Fibroblast of upper back skin (primary cell): ENCODE results near the gene PRUNE2.
"Not testable (repeated sequence)": the region's sequence is repeated elsewhere in the genome, so short reads cannot be mapped to it uniquely, and the experiment has no call there.

Experiments used
- DNase-seq: peaks from one replicate; pipeline ENCODE4 v3.0.0-alpha.2; 2013

PRUNE2 gene

GRCh38 chr9:76691517-76692313 is 214.2 kb downstream of the PRUNE2 start:
- no peak for DNase-seq

DNA sequence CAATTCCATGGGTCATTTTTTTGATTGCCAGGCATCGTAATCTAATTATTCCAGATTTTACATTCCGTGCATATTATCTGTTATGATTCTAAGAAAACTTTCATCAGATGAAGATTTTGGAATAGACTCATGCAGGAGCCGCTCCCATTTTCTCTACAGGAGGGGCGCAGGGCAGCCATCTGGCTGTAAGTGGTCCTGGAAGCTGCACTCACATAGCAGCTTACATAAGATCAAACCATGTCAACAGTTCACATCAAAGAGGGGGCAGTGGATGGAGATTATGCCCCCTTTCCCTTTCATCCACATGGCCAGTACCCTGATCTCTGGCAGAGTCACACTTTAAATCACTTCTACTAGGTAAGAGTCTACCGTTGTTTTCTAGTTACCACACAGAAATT is 214.9 kb downstream of the PRUNE2 start:
- no peak for DNase-seq

GRCh38 chr9:76690246-76690972 is 215.5 kb downstream of the PRUNE2 start:
- no peak for DNase-seq

DNA sequence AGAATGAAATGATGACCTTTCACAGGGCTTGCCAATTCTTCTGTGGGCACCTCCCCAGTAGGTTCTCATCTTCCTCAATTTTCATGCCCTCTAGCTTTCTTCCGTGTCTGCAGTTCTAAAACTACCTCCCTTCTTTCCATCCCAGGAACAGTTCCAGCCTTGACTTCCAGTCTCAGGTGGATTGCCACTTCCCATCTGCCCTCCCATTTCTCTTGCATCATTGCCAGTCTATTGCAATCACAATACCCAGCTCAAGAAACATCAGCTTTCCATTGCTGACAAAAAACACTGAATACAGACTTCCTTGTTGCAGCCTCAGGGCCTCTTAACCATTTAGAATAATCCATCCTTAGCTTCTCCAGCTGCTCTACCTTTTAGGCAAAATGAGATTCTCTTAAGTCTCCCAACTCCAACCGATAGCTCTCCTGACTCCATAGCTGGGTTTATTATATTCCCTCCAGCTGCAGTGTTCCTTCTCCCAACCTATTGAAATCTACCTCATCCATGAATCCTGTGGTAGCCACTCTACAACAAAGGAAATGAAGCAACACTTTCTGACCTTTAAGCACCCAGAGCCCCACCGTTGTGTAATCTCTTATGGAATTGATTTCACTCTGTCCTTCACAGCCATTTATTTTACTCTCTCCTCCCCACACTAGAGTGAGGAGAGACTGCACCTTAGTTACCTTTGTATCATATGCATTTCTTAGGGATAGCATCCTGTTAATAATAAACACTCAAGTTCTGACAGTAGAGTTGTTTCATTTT is 217.3 kb downstream of the PRUNE2 start:
- no peak for DNase-seq

GRCh38 chr9:76687861-76688391 is 218.0 kb downstream of the PRUNE2 start:
- DNase-seq = peak; percentile 50

GRCh38 chr9:76686756-76687155 is 219.2 kb downstream of the PRUNE2 start:
- DNase-seq = no peak

GRCh38 chr9:76684213-76684612 is 221.7 kb downstream of the PRUNE2 start:
- DNase-seq = no peak

GRCh38 chr9:76681556-76681955 is 224.4 kb downstream of the PRUNE2 start:
- no peak for DNase-seq

DNA sequence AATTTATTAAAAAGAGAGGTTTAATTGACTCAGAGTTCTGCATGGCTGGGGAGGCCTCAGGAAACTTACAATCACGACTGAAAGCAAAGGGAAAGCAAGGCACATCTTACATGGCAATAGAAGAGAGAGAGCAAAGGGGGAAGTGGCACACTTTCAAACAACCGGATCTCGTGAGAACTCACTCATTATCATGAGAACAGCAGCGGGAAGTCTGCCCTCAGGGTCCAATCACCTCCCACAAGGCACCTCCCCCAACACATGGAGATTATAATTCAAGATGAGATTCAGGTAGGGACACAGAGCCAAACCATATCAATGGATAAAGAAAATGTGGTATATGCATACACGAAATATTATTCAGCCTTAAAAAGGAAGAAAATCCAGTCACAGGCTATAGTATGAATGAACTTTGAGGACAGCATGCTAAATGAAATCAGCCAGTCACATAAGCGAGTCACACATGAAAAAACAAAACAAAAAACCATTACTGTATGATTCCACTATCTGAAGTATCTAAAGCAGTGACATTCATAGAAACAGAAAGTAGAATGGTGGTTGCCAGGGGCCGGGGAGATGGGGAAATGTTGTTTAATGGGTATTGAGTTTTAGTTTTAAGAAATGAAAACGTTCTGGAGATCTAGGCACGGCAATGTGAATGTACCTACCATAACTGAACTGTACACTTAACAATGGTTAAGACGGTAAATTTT is 225.0 kb downstream of the PRUNE2 start:
- no peak for DNase-seq

- DNase-seq = peak; percentile 60
These were observed 228.3 kb downstream of the PRUNE2 start for GRCh38 chr9:76677481-76678055.

DNA sequence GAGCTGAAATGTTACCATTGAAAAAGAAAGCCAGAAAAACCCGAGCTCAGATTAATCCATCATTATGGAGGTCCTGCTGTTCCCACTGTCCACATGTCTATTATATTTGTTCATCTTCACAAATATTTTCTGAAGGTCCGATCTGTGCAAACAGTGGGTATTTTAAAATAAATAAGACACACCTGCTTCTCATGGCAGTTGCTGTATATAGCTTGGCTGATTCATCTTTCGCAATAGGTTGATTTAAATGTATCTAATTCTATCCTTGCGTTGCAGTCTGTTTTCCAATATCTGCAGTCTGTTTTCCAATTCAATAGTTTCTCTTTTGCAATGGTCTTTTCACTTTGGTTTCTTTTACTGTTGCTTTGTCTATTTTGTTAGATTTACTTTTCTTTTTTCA is 229.1 kb downstream of the PRUNE2 start:
- DNase-seq = no peak

DNA sequence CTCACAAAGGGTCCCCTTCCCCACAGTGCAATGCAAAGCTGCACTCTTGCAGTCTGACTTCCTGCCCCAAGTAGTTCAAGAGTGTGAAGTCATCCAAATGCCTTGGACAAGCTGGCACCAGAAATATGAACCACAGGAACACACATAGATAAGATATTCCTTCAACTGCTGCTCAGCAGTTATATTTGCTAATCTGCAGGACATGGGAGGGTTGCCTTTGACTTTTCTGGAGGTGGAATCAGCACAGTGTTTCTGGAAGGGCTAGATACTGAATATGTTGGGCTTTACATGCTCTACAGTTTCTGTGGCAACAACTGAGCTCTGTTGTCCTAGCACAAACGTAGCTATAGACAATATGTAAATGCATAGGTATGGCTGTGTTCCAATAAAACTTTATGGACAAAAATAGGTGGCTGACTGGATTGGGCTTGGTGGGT is 238.4 kb downstream of the PRUNE2 start:
- no peak for DNase-seq

DNA sequence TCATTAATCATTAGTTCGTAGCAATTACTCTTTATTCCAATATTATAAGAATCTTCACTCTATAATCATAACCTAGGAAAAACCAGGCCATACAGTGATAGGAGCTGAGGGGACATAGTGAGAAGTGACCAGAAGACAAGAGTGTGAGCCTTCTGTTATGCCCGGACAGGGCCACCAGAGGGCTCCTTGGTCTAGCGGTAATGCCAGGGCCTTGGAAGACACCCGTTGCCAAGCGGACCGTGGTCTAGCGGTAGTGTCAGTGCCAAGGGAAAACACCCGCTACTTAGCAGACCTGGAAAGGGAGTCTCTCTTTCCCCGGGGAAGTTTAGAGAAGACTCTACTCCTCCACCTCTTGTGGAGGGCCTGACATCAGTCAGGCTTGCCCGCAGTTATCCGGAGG is 239.9 kb downstream of the PRUNE2 start:
- DNase-seq = not testable (repeated sequence)

- no peak for DNase-seq
These were observed 240.5 kb downstream of the PRUNE2 start for GRCh38 chr9:76665458-76665857.

GRCh38 chr9:76664120-76664519 is 241.8 kb downstream of the PRUNE2 start:
- DNase-seq = no peak

DNA sequence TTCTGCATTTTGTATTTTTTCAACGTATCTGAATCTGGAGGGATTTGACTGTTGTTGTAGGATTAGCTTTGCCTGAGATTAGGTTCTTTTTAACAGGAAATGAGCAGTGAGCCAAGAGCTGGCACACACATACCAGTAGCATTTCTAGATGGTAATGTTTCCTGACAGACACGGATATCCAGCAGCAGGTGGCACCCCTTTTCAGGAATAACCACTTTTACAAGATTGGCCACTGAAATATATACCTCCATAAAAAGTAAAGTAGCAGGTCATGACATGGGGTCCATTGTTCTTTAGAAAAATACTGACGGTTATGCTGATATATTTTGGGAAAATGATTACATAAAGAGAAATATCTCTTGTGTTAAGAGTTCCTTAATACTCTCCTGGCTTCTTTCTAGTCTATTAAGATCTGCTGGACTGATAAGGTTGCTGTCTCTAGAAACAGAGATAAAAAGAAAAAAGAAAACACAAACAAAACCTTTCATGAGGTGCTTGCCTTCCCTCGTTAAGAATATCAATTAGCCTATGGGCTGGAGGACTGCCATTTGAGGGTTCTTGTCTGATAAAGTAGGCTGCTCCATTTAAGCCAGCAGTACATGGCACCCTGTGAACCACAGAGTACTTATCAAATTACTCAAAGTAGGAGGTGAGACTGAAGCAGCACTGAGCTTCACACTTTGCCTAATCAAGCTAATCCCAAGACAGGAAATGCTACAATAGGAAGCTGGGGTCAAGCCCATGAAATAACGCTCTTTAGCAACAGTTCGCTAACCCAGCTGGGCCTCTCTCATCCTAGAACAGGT is 243.2 kb downstream of the PRUNE2 start:
- no peak for DNase-seq

- DNase-seq = peak; percentile 69
These were observed 247.2 kb downstream of the PRUNE2 start for GRCh38 chr9:76658510-76659231.

GRCh38 chr9:76657265-76657664 is 248.6 kb downstream of the PRUNE2 start:
- no peak for DNase-seq

- DNase-seq = peak; percentile 52
These were observed 249.9 kb downstream of the PRUNE2 start for GRCh38 chr9:76655971-76656370.

GRCh38 chr9:76655121-76655541 is 250.8 kb downstream of the PRUNE2 start:
- no peak for DNase-seq

DNA sequence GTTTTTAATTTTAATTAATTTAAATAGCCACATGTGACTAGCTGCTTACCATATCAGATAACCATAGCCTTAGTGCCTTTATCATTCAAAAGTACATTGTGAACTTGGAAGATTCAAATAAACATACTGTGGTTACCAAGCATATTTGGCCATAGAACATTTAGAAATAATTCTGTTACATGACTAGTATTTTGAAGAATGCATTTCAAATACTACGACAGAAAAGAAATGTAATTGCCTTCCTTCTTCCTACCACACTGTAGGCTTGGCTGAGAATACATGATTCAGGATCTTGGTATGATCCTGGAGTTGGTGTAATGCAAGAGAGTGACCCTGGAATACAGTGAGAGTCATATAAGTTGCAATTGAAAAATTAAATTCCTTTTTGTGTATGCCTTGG is 251.3 kb downstream of the PRUNE2 start:
- peak; percentile 96 for DNase-seq
